Endothelial cell of coronary artery (primary cell): ENCODE measurements around the gene MRGPRG. TPM values are rescaled to one million over a fixed set of nuclear protein-coding genes. Genes with fewer than 3 reads are reported as not detected.

Experiments
- total RNA-seq: library from RNA; depleted of rRNA; stranded (reverse); fragments of >200 nt; gene quantifications from 2 replicates; pipeline ENCODE4 v1.2.3, GENCODE V29; 2014

MRGPRG gene
- total RNA-seq, result not detected in 2 replicates

DNA sequence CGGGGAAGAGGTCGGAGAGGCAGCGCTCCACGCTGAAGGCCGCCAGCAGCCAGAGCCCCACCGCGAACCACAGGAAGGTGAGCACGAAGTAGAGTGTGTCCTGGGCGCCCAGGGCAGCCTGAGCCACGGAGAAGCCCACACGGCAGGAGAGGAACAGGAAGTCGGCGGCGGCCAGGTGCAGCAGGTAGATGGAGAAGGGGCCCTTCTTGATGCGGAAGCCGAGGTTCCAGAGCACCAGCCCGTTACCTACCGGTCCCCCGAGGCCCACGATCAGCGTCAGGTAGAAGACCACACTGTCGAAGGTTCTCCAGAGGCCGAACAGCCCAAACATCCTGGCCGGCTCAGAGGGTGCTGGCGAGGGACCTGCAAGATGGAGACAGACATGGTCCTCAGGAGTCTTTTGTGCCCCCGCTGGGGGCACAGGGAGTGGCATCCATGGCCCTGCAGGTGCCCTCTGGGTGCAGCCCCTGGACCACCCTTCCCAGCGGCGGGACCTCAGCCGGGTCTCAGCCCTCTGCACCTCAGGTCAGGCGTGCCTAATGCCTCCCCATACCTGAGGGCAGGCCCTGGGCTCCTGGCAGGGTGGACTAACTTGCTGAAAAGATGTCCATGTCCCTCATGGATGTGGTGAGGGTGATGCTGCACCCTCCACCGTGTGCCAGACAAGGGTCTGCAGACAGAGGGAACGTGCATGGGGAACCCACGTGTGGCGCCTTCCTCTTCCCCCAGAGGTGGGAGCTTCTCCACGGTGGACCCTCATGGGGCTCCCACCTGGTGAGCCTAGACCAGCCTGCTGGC is at the start of gene MRGPRG:
TSS of gene MRGPRG (minus strand) at position 331 of the 798 bp plus-strand sequence. CDS start at position 331, 0 bp downstream.

GRCh38 chr11:3231851-3232744 is 13.5 kb upstream of the MRGPRG start, which contains the start of gene MRGPRE:
TSS of gene MRGPRE (minus strand) at chr11:3232417. CDS start at chr11:3228799, 3,618 bp downstream.

Other genes starting within 250 kb of the MRGPRG start
- 161 and 179 TPM in 2 replicates for gene NAP1L4, start 226.5 kb downstream of the MRGPRG start, total RNA-seq
- gene CARS1, start 161.4 kb downstream of the MRGPRG start, total RNA-seq, result 39.4 and 61.9 TPM in 2 replicates
- 22.1 and 36.3 TPM in 2 replicates for gene OSBPL5, start 53.5 kb downstream of the MRGPRG start, total RNA-seq
- gene MRGPRE, start 13.6 kb upstream of the MRGPRG start, total RNA-seq, result not detected in 2 replicates
- 20.2 and 23.2 TPM in 2 replicates for gene ZNF195, start 160.3 kb upstream of the MRGPRG start, total RNA-seq